ENCODE data around the gene OR9Q1.
"Not testable (repeated sequence)": the region's sequence is repeated elsewhere in the genome, so short reads cannot be mapped to it uniquely, and the experiment has no call there.

Gene OR9Q1

GRCh38 chr11:58142761-58143160, 119.1 kb downstream of the OR9Q1 start:
- no peak for DNase-seq

- DNase-seq = no peak
Observed at GRCh38 chr11:58152781-58153180, 129.1 kb downstream of the OR9Q1 start.

- no peak for DNase-seq
Observed at GRCh38 chr11:58164389-58164788, 140.7 kb downstream of the OR9Q1 start.

GRCh38 chr11:58164990-58165389, 141.3 kb downstream of the OR9Q1 start:
- no peak for DNase-seq

GRCh38 chr11:58165504-58166106, 141.9 kb downstream of the OR9Q1 start:
- DNase-seq = no peak

GRCh38 chr11:58177409-58178054, 153.9 kb downstream of the OR9Q1 start:
- DNase-seq = no peak

- no peak for DNase-seq
Observed at GRCh38 chr11:58178444-58178843, 154.8 kb downstream of the OR9Q1 start.

GRCh38 chr11:58179648-58180047, 156.0 kb downstream of the OR9Q1 start:
- DNase-seq = no peak

- DNase-seq = no peak
Observed at GRCh38 chr11:58186938-58187337, 163.3 kb downstream of the OR9Q1 start.

GRCh38 chr11:58188770-58189169, 165.1 kb downstream of the OR9Q1 start, which contains the start of gene OR9Q2:
Gene OR9Q2 (plus strand): TSS chr11:58189070. CDS start chr11:58190491, 1,421 bp downstream.
- DNase-seq = no peak

- DNase-seq = no peak
Observed at GRCh38 chr11:58192229-58192628, 168.5 kb downstream of the OR9Q1 start.

- no peak for DNase-seq
Observed at GRCh38 chr11:58193391-58193790, 169.7 kb downstream of the OR9Q1 start.

- DNase-seq = no peak
Observed at GRCh38 chr11:58195939-58196338, 172.3 kb downstream of the OR9Q1 start.

- DNase-seq = no peak
Observed at GRCh38 chr11:58199271-58199670, 175.6 kb downstream of the OR9Q1 start.

- no peak for DNase-seq
Observed at GRCh38 chr11:58204042-58204441, 180.4 kb downstream of the OR9Q1 start, which contains the start of gene OR1S2. Gene OR1S2 (minus strand): TSS chr11:58204142. CDS start chr11:58204142, 0 bp downstream.

GRCh38 chr11:58212420-58212819, 188.7 kb downstream of the OR9Q1 start, which contains the start of gene OR1S1:
Gene OR1S1 (plus strand): TSS chr11:58212720.
- not testable (repeated sequence) for DNase-seq

GRCh38 chr11:58216476-58216875, 192.8 kb downstream of the OR9Q1 start:
- no peak for DNase-seq

- DNase-seq = no peak
Observed at GRCh38 chr11:58222721-58223120, 199.0 kb downstream of the OR9Q1 start.

- no peak for DNase-seq
Observed at GRCh38 chr11:58227956-58228615, 204.4 kb downstream of the OR9Q1 start.
